HG03095 (cell line): ENCODE data around the gene VSTM2A.
"Not testable (repeated sequence)": the region's sequence is repeated elsewhere in the genome, so short reads cannot be mapped to it uniquely, and the experiment has no call there.

ENCODE experiments used
- ATAC-seq: cut with Tn5 transposase; IDR thresholded peaks from one replicate; pipeline ENCODE4 v1.9.1; 2021; ENCODE audit warnings: moderate library complexity; ENCODE audit not compliant: unreplicated experiment

The VSTM2A gene

GRCh38 chr7:54541669-54542625 is at the start of gene VSTM2A:
TSS of gene VSTM2A (plus strand) at chr7:54542375. CDS start at chr7:54542731, 356 bp downstream.
- ATAC-seq = no peak

- not testable (repeated sequence) for ATAC-seq
Measured at GRCh38 chr7:54504531-54504930, 37.6 kb upstream of the VSTM2A start.

- ATAC-seq = no peak
Measured at GRCh38 chr7:54529568-54529967, 12.6 kb upstream of the VSTM2A start.

GRCh38 chr7:54538122-54538521 is 4.1 kb upstream of the VSTM2A start:
- no peak for ATAC-seq

GRCh38 chr7:54543051-54543488 is 895 bp downstream of the VSTM2A start:
- ATAC-seq = no peak

- no peak for ATAC-seq
Measured at GRCh38 chr7:54544149-54544526, 2.0 kb downstream of the VSTM2A start.

- no peak for ATAC-seq
Measured at GRCh38 chr7:54544527-54545240, 2.5 kb downstream of the VSTM2A start.

GRCh38 chr7:54545241-54545563 is 3.0 kb downstream of the VSTM2A start:
- ATAC-seq = no peak

GRCh38 chr7:54546081-54546985 is 4.2 kb downstream of the VSTM2A start:
- ATAC-seq = no peak

GRCh38 chr7:54546986-54547314 is 4.8 kb downstream of the VSTM2A start:
- no peak for ATAC-seq

- no peak for ATAC-seq
Measured at GRCh38 chr7:54550471-54550870, 8.3 kb downstream of the VSTM2A start.

- ATAC-seq = no peak
Measured at GRCh38 chr7:54556121-54556520, 13.9 kb downstream of the VSTM2A start.

- ATAC-seq = no peak
Measured at GRCh38 chr7:54559401-54559800, 17.2 kb downstream of the VSTM2A start.

GRCh38 chr7:54560198-54560597 is 18.0 kb downstream of the VSTM2A start:
- no peak for ATAC-seq

- ATAC-seq = no peak
Measured at GRCh38 chr7:54560723-54561122, 18.5 kb downstream of the VSTM2A start.

- no peak for ATAC-seq
Measured at GRCh38 chr7:54563329-54563916, 21.2 kb downstream of the VSTM2A start.

- no peak for ATAC-seq
Measured at GRCh38 chr7:54565432-54565831, 23.3 kb downstream of the VSTM2A start.

- ATAC-seq = no peak
Measured at GRCh38 chr7:54581511-54581910, 39.3 kb downstream of the VSTM2A start.

GRCh38 chr7:54591404-54592386 is 49.5 kb downstream of the VSTM2A start:
- ATAC-seq = no peak

- peak; percentile 87 for ATAC-seq
Measured at GRCh38 chr7:54596747-54597146, 54.6 kb downstream of the VSTM2A start.
